Caco-2 (cell line): ENCODE measurements around the gene ZNF335. TPM values are rescaled to one million over a fixed set of nuclear protein-coding genes. Genes with fewer than 3 reads are reported as not detected.

Experiments
- BruUV-seq: library from RNA; stranded (reverse); fragments of 400-500 nt; replicated peaks from 2 replicates; lab custom pipeline; 2021; lab: Mats Ljungman, UMichigan
- CTCF ChIA-PET: fragments of 300-600 bp; sonication (Branson Sonifier 250); formaldehyde crosslinking; loops from one replicate; lab custom pipeline; 2022; ENCODE audit warnings: antibody characterized with exemption; lab: Charles Lee
- POLR2A ChIA-PET: fragments of 300-600 bp; sonication (Branson Sonifier 250); formaldehyde crosslinking; loops from one replicate; lab custom pipeline; 2022; ENCODE audit warnings: antibody characterized with exemption; lab: Charles Lee
- DNase-seq, 2 experiments: peaks; one replicate each; pipeline versions ENCODE4 v3.0.0 to v3.0.0-alpha.2; 2020 to 2022
- H3K27me3 ChIP-seq: replicated peaks from 2 replicates; pipeline ENCODE4 v1.6.0; 2011; ENCODE audit warnings: low read length; ENCODE audit not compliant: control insufficient read depth, insufficient read depth
- H3K36me3 ChIP-seq: 2 replicates; pipeline ENCODE4 v1.5.1; 2011; ENCODE audit warnings: low read length; ENCODE audit not compliant: control insufficient read depth, insufficient read depth
- H3K4me1 ChIP-seq: fragments of 250-450 bp; sonication (Bioruptor Pico); 2 replicates; pipeline ENCODE4 v1.5.1; 2020; ENCODE audit warnings: mild to moderate bottlenecking
- H3K4me3 ChIP-seq: 2 replicates; pipeline ENCODE4 v1.5.1; 2011; ENCODE audit warnings: low read depth, mild to moderate bottlenecking, control low read depth, low read length
- H3K9me3 ChIP-seq: fragments of 250-450 bp; sonication (Bioruptor Pico); 2 replicates; pipeline ENCODE4 v1.5.1; 2020; ENCODE audit warnings: mild to moderate bottlenecking, moderate library complexity
- H3K27ac Mint-ChIP-seq: one replicate; pipeline ENCODE4 v1.8.0; 2022; ENCODE audit warnings: mixed read lengths; ENCODE audit not compliant: unreplicated experiment
- H3K27me3 Mint-ChIP-seq: one replicate; pipeline ENCODE4 v1.8.0; 2022; ENCODE audit warnings: mixed read lengths; ENCODE audit not compliant: insufficient read depth, unreplicated experiment
- H3K36me3 Mint-ChIP-seq: one replicate; pipeline ENCODE4 v1.8.0; 2022; ENCODE audit warnings: mild to moderate bottlenecking, mixed read lengths; ENCODE audit not compliant: insufficient read depth, unreplicated experiment
- H3K4me1 Mint-ChIP-seq: one replicate; pipeline ENCODE4 v1.8.0; 2022; ENCODE audit warnings: low read depth, mixed read lengths; ENCODE audit not compliant: unreplicated experiment
- H3K4me3 Mint-ChIP-seq: one replicate; pipeline ENCODE4 v1.8.0; 2022; ENCODE audit warnings: mild to moderate bottlenecking, moderate library complexity, mixed read lengths; ENCODE audit not compliant: unreplicated experiment
- H3K9me3 Mint-ChIP-seq: one replicate; pipeline ENCODE4 v1.8.0; 2022; ENCODE audit warnings: mixed read lengths; ENCODE audit not compliant: unreplicated experiment
- intact Hi-C: fragments of 100-400 bp; cut with micrococcal nuclease; formaldehyde crosslinking; loops from one replicate; pipeline ENCODE4 v1.10.0; 2022; ENCODE audit not compliant: unreplicated experiment
- total RNA-seq: library from RNA; stranded (reverse); gene quantifications from 2 replicates; pipeline ENCODE4 v1.2.3, GENCODE V29; 2022
- TF ChIP-seq, protein P1 (sequence below), 2 experiments: fragments of 200-600 bp in 1 of 2; IDR thresholded peaks; 1 replicate in 1 of 2; 2 replicates in 1 of 2; pipeline versions ENCODE4 v1.5.1 to v1.8.0; 2011 to 2022; ENCODE audit warnings: antibody characterized with exemption in 1 of 2, control low read depth in 1 of 2, inconsistent platforms in 1 of 2, low read depth in 1 of 2, low read length in 1 of 2, mild to moderate bottlenecking in 1 of 2, moderate library complexity in 1 of 2; ENCODE audit not compliant: insufficient read depth in 1 of 2, severe bottlenecking in 1 of 2, unreplicated experiment in 1 of 2

ZNF335 gene
- total RNA-seq, 1 experiment from 2014 or later, result 35.1 TPM

GRCh38 chr20:46013829-46014516 is 42.0 kb upstream of the ZNF335 start:
- peak overlapping the region; percentile 16; the same call in 1 of the 2 replicates for H3K4me3 ChIP-seq
- no TSS peak for BruUV-seq

DNA sequence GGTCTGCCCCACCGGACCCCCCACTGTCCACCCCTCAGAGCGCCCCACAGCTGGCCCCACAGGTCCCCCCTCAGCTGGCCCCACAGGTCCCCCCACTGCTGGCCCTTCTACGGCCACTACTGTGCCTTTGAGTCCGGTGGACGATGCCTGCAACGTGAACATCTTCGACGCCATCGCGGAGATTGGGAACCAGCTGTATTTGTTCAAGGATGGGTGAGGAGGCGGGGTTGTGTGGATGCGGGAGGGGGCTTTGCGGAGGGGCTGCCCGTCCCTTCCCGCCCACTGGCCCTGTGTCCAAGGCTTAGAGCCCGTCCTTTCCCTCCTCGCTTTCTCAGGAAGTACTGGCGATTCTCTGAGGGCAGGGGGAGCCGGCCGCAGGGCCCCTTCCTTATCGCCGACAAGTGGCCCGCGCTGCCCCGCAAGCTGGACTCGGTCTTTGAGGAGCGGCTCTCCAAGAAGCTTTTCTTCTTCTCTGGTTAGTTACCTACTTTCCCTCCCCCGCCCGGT is 41.4 kb upstream of the ZNF335 start:
- Mint-ChIP-seq H3K9me3 (peaks cover 9% of the 10 kb centered on the region), H3K4me3 (peak overlapping the region; percentile 52), H3K27me3 (peaks cover 38% of the 10 kb centered on the region), H3K27ac (no peak overlapping the region), H3K36me3 (peaks cover 4% of the 10 kb centered on the region), H3K4me1 (peaks cover 6% of the 10 kb centered on the region)
- TF ChIP-seq, protein P1, sequence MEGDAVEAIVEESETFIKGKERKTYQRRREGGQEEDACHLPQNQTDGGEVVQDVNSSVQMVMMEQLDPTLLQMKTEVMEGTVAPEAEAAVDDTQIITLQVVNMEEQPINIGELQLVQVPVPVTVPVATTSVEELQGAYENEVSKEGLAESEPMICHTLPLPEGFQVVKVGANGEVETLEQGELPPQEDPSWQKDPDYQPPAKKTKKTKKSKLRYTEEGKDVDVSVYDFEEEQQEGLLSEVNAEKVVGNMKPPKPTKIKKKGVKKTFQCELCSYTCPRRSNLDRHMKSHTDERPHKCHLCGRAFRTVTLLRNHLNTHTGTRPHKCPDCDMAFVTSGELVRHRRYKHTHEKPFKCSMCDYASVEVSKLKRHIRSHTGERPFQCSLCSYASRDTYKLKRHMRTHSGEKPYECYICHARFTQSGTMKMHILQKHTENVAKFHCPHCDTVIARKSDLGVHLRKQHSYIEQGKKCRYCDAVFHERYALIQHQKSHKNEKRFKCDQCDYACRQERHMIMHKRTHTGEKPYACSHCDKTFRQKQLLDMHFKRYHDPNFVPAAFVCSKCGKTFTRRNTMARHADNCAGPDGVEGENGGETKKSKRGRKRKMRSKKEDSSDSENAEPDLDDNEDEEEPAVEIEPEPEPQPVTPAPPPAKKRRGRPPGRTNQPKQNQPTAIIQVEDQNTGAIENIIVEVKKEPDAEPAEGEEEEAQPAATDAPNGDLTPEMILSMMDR (IDR thresholded peaks at IDR 0.05; ENCODE audit: insufficient read depth in 1 of 2, low read depth in 1 of 2, low read length in 1 of 2, severe bottlenecking in 1 of 2, unreplicated experiment in 1 of 2), result no peak
- no peak for DNase-seq
- BruUV-seq, result no TSS peak
- Histone ChIP-seq H3K36me3 (no peaks in the 10 kb centered on the region), H3K9me3 (no peaks in the 10 kb centered on the region), H3K4me3 (no peak overlapping the region), H3K27me3 (no peaks in the 10 kb centered on the region; the same call in 1 of the 2 replicates), H3K4me1 (peaks cover 8% of the 10 kb centered on the region)
- intact Hi-C loops, result loop anchor here (5.0 to 10.0 kb wide), 2 partner anchors 41 to 341 kb away; partner anchors contain the start of gene ZNF335
- ChIA-PET POLR2A (interaction anchor here (0.9 kb wide), 1 partner anchor 78 kb away, joined by 6 read pairs; no protein-coding TSS in a partner anchor), CTCF (interaction anchor here (0.6 to 2.8 kb wide), 14 partner anchors 9 to 644 kb away, joined by 3 to 16 read pairs (median 5); partner anchors contain the start of gene PCIF1)

More at GRCh38 chr20:46013829-46014516, 42.0 kb upstream of the ZNF335 start:
- Histone ChIP-seq H3K36me3 (no peaks in the 10 kb centered on the region), H3K4me1 (peaks cover 8% of the 10 kb centered on the region), H3K9me3 (no peaks in the 10 kb centered on the region), H3K27me3 (no peaks in the 10 kb centered on the region; the same call in 1 of the 2 replicates)
- peaks cover 6% of the 10 kb centered on the region for H3K4me1 Mint-ChIP-seq
- peak overlapping the region; percentile 52 for H3K4me3 Mint-ChIP-seq
- peaks cover 9% of the 10 kb centered on the region for H3K9me3 Mint-ChIP-seq
- H3K27ac Mint-ChIP-seq, result no peak overlapping the region
- intact Hi-C loops, result loop anchor here (1.0 to 10.0 kb wide), 5 partner anchors 27 to 424 kb away; partner anchors contain the start of genes NCOA5 and ZNF335
- H3K27me3 Mint-ChIP-seq, result peaks cover 37% of the 10 kb centered on the region
- peaks cover 4% of the 10 kb centered on the region for H3K36me3 Mint-ChIP-seq
- CTCF ChIA-PET, result interaction anchor here (0.6 to 2.8 kb wide), 21 partner anchors 9 to 1701 kb away, joined by 3 to 16 read pairs (median 5); partner anchors contain the start of genes PCIF1, SLC12A5 and ZNF335
- POLR2A ChIA-PET, result no interaction called here
- TF ChIP-seq, protein P1 (IDR thresholded peaks at IDR 0.05; ENCODE audit: insufficient read depth in 1 of 2, low read depth in 1 of 2, low read length in 1 of 2, severe bottlenecking in 1 of 2, unreplicated experiment in 1 of 2), result peak; percentile 71 to 94
- peak; percentile 81 to 85 for DNase-seq

- no TSS peak for BruUV-seq
- peaks cover 4% of the 10 kb centered on the region for H3K36me3 Mint-ChIP-seq
- peaks cover 38% of the 10 kb centered on the region for H3K27me3 Mint-ChIP-seq
- no peaks in the 10 kb centered on the region for H3K36me3 ChIP-seq
- intact Hi-C loops, result loop anchor here (5.0 to 10.0 kb wide), 2 partner anchors 41 to 342 kb away; partner anchors contain the start of gene ZNF335
- TF ChIP-seq, protein P1 (IDR thresholded peaks at IDR 0.05; ENCODE audit: insufficient read depth in 1 of 2, low read depth in 1 of 2, low read length in 1 of 2, severe bottlenecking in 1 of 2, unreplicated experiment in 1 of 2), result no peak
- ChIA-PET CTCF (interaction anchor here (0.6 to 2.8 kb wide), 8 partner anchors 10 to 425 kb away, joined by 3 to 14 read pairs (median 6); no protein-coding TSS in a partner anchor), POLR2A (interaction anchor here (0.9 kb wide), 1 partner anchor 78 kb away, joined by 6 read pairs; no protein-coding TSS in a partner anchor)
- H3K4me3 Mint-ChIP-seq, result no peak overlapping the region
- H3K9me3 Mint-ChIP-seq, result peaks cover 9% of the 10 kb centered on the region
- no peak overlapping the region for H3K4me3 ChIP-seq
- DNase-seq, result no peak
- H3K27ac Mint-ChIP-seq, result no peak overlapping the region
- peaks cover 6% of the 10 kb centered on the region for H3K4me1 Mint-ChIP-seq
- H3K9me3 ChIP-seq, result no peaks in the 10 kb centered on the region
- peaks cover 8% of the 10 kb centered on the region for H3K4me1 ChIP-seq
- H3K27me3 ChIP-seq, result no peaks in the 10 kb centered on the region; the same call in 1 of the 2 replicates
Observed at GRCh38 chr20:46012921-46013320, 40.9 kb upstream of the ZNF335 start.
